ENCODE data around the gene EWSR1. TPM values are rescaled to one million over a fixed set of nuclear protein-coding genes. Genes with fewer than 3 reads are reported as not detected.
"Not testable (repeated sequence)": the region's sequence is repeated elsewhere in the genome, so short reads cannot be mapped to it uniquely, and the experiment has no call there.

The EWSR1 gene
- 256 and 260 TPM in 2 replicates for polyA plus RNA-seq (2013)

- no peak within 1 kb of the TSS for H3K23ac ChIP-seq (ENCODE audit: low read length)
- H3K4me2 ChIP-seq (ENCODE audit: low read length): peak within 1 kb of the TSS; percentile 97
- H3K9me3 ChIP-seq (ENCODE audit: insufficient read depth, low read depth, low read length): no peaks in the 10 kb centered on the region
- peak within 1 kb of the TSS; percentile 98 for H2AFZ ChIP-seq (ENCODE audit: insufficient read depth, low read length, poor library complexity)
- H4K91ac ChIP-seq (ENCODE audit: low read depth, low read length): peak within 1 kb of the TSS; percentile 100
- H3K27me3 ChIP-seq (ENCODE audit: insufficient read depth, low read length): no peaks in the 10 kb centered on the region
- H2BK12ac ChIP-seq (ENCODE audit: low read length): peak within 1 kb of the TSS; percentile 87
- peaks cover 22% of the 10 kb centered on the region for H3K79me1 ChIP-seq (ENCODE audit: low read length)
- H4K12ac ChIP-seq (ENCODE audit: low read depth, low read length): peak within 1 kb of the TSS; percentile 100
- peak within 1 kb of the TSS; percentile 100 for H3K14ac ChIP-seq (ENCODE audit: low read length)
- H3K18ac ChIP-seq (ENCODE audit: low read length): peak within 1 kb of the TSS; percentile 99
- peaks cover 9 to 15% of the 10 kb centered on the region in 2 experiments for H3K4me1 ChIP-seq (ENCODE audit: control insufficient read depth in 1 of 2, insufficient read depth in 2 of 2, low read length in 2 of 2)
- H2AK5ac ChIP-seq (ENCODE audit: low read length): peak within 1 kb of the TSS; percentile 98
- H3K9ac ChIP-seq (ENCODE audit: low read length): peak within 1 kb of the TSS; percentile 100
- peak within 1 kb of the TSS; percentile 100 for H2BK5ac ChIP-seq (ENCODE audit: low read depth, low read length, poor library complexity)
- peak within 1 kb of the TSS; percentile 100 for H3K4ac ChIP-seq (ENCODE audit: low read depth, low read length)
- DNase-seq: peak; percentile 91 to 97
- peak within 1 kb of the TSS; percentile 97 for H3K27ac ChIP-seq (ENCODE audit: low read depth, low read length)
- peaks cover 19 to 24% of the 10 kb centered on the region in 2 experiments for H3K36me3 ChIP-seq (ENCODE audit: control insufficient read depth in 1 of 2, insufficient read depth in 2 of 2, low read length in 2 of 2)
- no CpG with 5 or more reads among the region's 67 CpGs for WGBS (ENCODE audit: extremely low coverage, insufficient coverage, insufficient read length)
- peak within 1 kb of the TSS; percentile 99 for H4K8ac ChIP-seq (ENCODE audit: low read depth, low read length)
- H2BK120ac ChIP-seq (ENCODE audit: insufficient read depth, low read length, poor library complexity): peak within 1 kb of the TSS; percentile 100
- peaks cover 37% of the 10 kb centered on the region for H3K79me2 ChIP-seq (ENCODE audit: control insufficient read depth, insufficient read depth, low read length, poor library complexity)
- peak within 1 kb of the TSS; percentile 90 for H3K4me3 ChIP-seq (ENCODE audit: low read depth, low read length)
Observed at GRCh38 chr22:29267858-29268510, at the start of gene EWSR1, which contains the start of gene RHBDD3. TSS of gene EWSR1 (plus strand) at chr22:29268268. CDS start at chr22:29268337, 69 bp downstream. TSS of gene RHBDD3 (minus strand) at chr22:29267981. CDS start at chr22:29265626, 2,355 bp downstream.

DNA sequence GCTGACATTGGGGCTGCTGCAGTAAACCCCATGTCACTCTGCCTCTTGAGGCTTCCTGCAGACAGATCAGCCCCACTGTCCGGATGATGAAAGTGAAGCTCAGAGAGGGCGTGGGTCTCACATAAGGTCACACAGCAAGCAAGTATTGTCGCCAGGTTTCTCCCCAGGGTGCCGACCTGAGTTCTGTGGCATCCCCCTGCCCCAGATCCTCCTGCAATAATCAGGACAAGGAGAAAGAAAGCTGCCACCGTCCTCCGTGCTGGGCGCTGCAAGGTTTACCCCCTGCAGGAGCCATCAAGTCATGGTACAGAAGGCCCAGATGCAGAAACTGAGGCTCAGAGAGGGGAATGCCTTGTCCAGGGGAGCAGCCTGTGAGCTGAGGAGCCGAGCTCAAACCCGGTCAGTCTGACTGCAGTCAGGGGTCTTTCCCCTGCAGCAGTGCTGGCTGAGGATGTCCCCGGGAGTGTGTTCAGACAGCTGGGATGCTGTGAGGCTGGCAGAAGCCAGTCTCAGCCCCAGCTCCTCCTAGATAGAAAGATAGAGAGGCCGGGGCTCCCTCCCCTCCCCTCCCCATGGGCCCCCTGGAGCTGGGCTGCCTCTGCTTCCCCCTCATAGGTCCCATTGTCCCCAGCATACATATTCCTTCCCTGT is 49.2 kb upstream of the EWSR1 start:
- H3K79me2 ChIP-seq (ENCODE audit: control insufficient read depth, insufficient read depth, low read length, poor library complexity): no peaks in the 10 kb centered on the region
- no peak overlapping the region for H4K8ac ChIP-seq (ENCODE audit: low read depth, low read length)
- H3K27ac ChIP-seq (ENCODE audit: low read depth, low read length): no peak overlapping the region
- no peaks in the 10 kb centered on the region for H3K36me3 ChIP-seq (ENCODE audit: control insufficient read depth in 1 of 2, insufficient read depth in 2 of 2, low read length in 2 of 2)
- H3K79me1 ChIP-seq (ENCODE audit: low read length): no peaks in the 10 kb centered on the region
- no peak overlapping the region for H2BK5ac ChIP-seq (ENCODE audit: low read depth, low read length, poor library complexity)
- no peak overlapping the region for H3K4me3 ChIP-seq (ENCODE audit: low read depth, low read length)
- no peak overlapping the region for H3K9ac ChIP-seq (ENCODE audit: low read length)
- H3K27me3 ChIP-seq (ENCODE audit: insufficient read depth, low read length): no peaks in the 10 kb centered on the region
- no peak overlapping the region for H3K4me2 ChIP-seq (ENCODE audit: low read length)
- H4K91ac ChIP-seq (ENCODE audit: low read depth, low read length): no peak overlapping the region
- no peak overlapping the region for H3K14ac ChIP-seq (ENCODE audit: low read length)
- H2AK5ac ChIP-seq (ENCODE audit: low read length): no peak overlapping the region
- no peak overlapping the region for H4K12ac ChIP-seq (ENCODE audit: low read depth, low read length)
- no peaks in the 10 kb centered on the region for H3K9me3 ChIP-seq (ENCODE audit: insufficient read depth, low read depth, low read length)
- no peak for DNase-seq
- no peak overlapping the region for H3K4ac ChIP-seq (ENCODE audit: low read depth, low read length)
- H3K18ac ChIP-seq (ENCODE audit: low read length): no peak overlapping the region
- WGBS (ENCODE audit: extremely low coverage, insufficient coverage, insufficient read length): no CpG with 5 or more reads among the region's 11 CpGs
- no peak overlapping the region for H2BK12ac ChIP-seq (ENCODE audit: low read length)
- H2AFZ ChIP-seq (ENCODE audit: insufficient read depth, low read length, poor library complexity): no peak overlapping the region
- no peak overlapping the region for H3K23ac ChIP-seq (ENCODE audit: low read length)
- H2BK120ac ChIP-seq (ENCODE audit: insufficient read depth, low read length, poor library complexity): no peak overlapping the region
- no peaks in the 10 kb centered on the region for H3K4me1 ChIP-seq (ENCODE audit: control insufficient read depth in 1 of 2, insufficient read depth in 2 of 2, low read length in 2 of 2)

DNA sequence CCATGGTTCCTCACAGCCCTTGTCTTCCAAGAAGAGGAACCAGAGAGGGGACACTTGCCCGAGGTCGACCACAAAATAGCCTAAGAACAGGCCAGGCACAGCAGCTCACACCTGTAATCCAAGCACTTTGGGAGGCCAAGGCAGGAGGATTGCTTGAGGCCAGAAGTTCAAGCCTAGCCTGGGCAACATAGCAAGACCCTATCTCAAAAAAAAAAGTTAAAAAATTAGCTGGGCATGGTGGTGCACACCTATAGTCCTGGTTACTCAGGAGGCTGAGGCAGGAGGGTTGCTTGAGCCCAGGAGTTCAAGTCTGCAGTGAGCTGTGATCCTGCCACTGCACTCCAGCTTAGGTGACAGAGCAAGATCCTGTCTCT is 48.7 kb upstream of the EWSR1 start:
- WGBS (ENCODE audit: extremely low coverage, insufficient coverage, insufficient read length): no CpG with 5 or more reads among the region's 2 CpGs
- not testable (repeated sequence) for H4K12ac ChIP-seq (ENCODE audit: low read depth, low read length); H3K4ac ChIP-seq (ENCODE audit: low read depth, low read length)

DNA sequence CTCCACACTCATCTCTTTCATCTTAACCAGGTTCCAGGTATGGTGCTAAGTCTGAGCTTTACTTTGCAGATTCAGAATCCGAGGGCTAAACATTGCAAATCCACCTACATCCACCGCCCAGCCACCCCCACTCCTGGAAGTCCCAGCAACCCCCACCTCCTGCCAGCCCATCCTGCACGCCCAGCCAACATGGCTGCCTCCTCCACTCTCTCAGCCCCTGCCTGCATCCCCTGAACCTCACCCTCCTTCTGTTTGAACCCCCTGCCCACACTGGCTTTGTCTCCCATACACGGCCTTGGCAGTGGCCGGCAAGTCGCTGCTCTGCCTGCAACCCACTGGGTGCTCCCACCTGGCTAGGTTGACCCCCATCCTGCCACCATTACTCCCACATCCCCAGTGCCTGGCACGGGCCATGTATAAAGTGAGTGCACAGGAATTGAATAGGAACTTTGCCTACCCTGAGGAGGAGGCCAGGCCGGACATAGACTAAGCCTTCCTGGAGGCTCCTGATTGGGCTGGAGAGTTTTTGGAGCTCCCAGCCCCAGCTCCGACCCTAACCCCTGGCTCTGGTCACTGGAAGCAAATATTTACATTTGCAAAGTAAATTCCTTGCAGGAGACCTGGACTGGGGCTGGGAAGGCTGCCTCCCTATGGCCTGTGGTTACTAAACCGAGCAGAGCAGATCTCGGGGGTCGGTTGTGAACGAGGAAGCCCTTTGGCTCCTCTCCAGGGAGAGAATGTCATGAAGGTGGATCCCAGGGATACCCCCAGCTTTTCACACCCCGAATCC is 48.0 kb upstream of the EWSR1 start:
- Histone ChIP-seq H3K4me3 (ENCODE audit: low read depth, low read length) (no peak overlapping the region), H3K4ac (ENCODE audit: low read depth, low read length) (no peak overlapping the region), H2BK120ac (ENCODE audit: insufficient read depth, low read length, poor library complexity) (no peak overlapping the region), H2BK5ac (ENCODE audit: low read depth, low read length, poor library complexity) (no peak overlapping the region), H3K9ac (ENCODE audit: low read length) (no peak overlapping the region), H3K23ac (ENCODE audit: low read length) (no peak overlapping the region), H4K91ac (ENCODE audit: low read depth, low read length) (no peak overlapping the region), H3K9me3 (ENCODE audit: insufficient read depth, low read depth, low read length) (no peaks in the 10 kb centered on the region), H3K18ac (ENCODE audit: low read length) (no peak overlapping the region), H3K27me3 (ENCODE audit: insufficient read depth, low read length) (no peaks in the 10 kb centered on the region), H3K36me3 (ENCODE audit: control insufficient read depth in 1 of 2, insufficient read depth in 2 of 2, low read length in 2 of 2) (no peaks in the 10 kb centered on the region), H3K14ac (ENCODE audit: low read length) (no peak overlapping the region), H3K27ac (ENCODE audit: low read depth, low read length) (no peak overlapping the region), H2BK12ac (ENCODE audit: low read length) (no peak overlapping the region), H2AK5ac (ENCODE audit: low read length) (no peak overlapping the region), H4K12ac (ENCODE audit: low read depth, low read length) (no peak overlapping the region), H3K79me2 (ENCODE audit: control insufficient read depth, insufficient read depth, low read length, poor library complexity) (no peaks in the 10 kb centered on the region), H3K79me1 (ENCODE audit: low read length) (no peaks in the 10 kb centered on the region), H2AFZ (ENCODE audit: insufficient read depth, low read length, poor library complexity) (no peak overlapping the region), H3K4me2 (ENCODE audit: low read length) (no peak overlapping the region), H4K8ac (ENCODE audit: low read depth, low read length) (no peak overlapping the region), H3K4me1 (ENCODE audit: control insufficient read depth in 1 of 2, insufficient read depth in 2 of 2, low read length in 2 of 2) (no peaks in the 10 kb centered on the region)
- no peak for DNase-seq
- no CpG with 5 or more reads among the region's 14 CpGs for WGBS (ENCODE audit: extremely low coverage, insufficient coverage, insufficient read length)

More for the DNA sequence above, 48.7 kb upstream of the EWSR1 start:
- H3K79me1 ChIP-seq (ENCODE audit: low read length); H3K27me3 ChIP-seq (ENCODE audit: insufficient read depth, low read length); H3K14ac ChIP-seq (ENCODE audit: low read length); H3K9ac ChIP-seq (ENCODE audit: low read length); H3K4me3 ChIP-seq (ENCODE audit: low read depth, low read length); H3K23ac ChIP-seq (ENCODE audit: low read length); H3K4me2 ChIP-seq (ENCODE audit: low read length); H2AK5ac ChIP-seq (ENCODE audit: low read length); H3K4me1 ChIP-seq (ENCODE audit: control insufficient read depth in 1 of 2, insufficient read depth in 2 of 2, low read length in 2 of 2); H2BK120ac ChIP-seq (ENCODE audit: insufficient read depth, low read length, poor library complexity); H2BK5ac ChIP-seq (ENCODE audit: low read depth, low read length, poor library complexity); H2AFZ ChIP-seq (ENCODE audit: insufficient read depth, low read length, poor library complexity); H4K91ac ChIP-seq (ENCODE audit: low read depth, low read length); H3K36me3 ChIP-seq (ENCODE audit: control insufficient read depth in 1 of 2, insufficient read depth in 2 of 2, low read length in 2 of 2); H4K8ac ChIP-seq (ENCODE audit: low read depth, low read length); H2BK12ac ChIP-seq (ENCODE audit: low read length); DNase-seq; H3K27ac ChIP-seq (ENCODE audit: low read depth, low read length); H3K18ac ChIP-seq (ENCODE audit: low read length); H3K79me2 ChIP-seq (ENCODE audit: control insufficient read depth, insufficient read depth, low read length, poor library complexity); H3K9me3 ChIP-seq (ENCODE audit: insufficient read depth, low read depth, low read length): not testable (repeated sequence)
